H1 (cell line): ENCODE data around the gene CIROP. TPM values are rescaled to one million over a fixed set of nuclear protein-coding genes. Genes with fewer than 3 reads are reported as not detected.

Experiments
- CTCF ChIA-PET: fragments of 300-600 bp; sonication (Branson Sonifier 250); formaldehyde crosslinking; loops from one replicate; lab custom pipeline; 2021; ENCODE audit not compliant: partially characterized antibody; lab: Charles Lee
- POLR2A ChIA-PET: fragments of 300-600 bp; sonication (Branson Sonifier 250); formaldehyde crosslinking; loops from one replicate; lab custom pipeline; 2021; ENCODE audit warnings: inconsistent platforms; ENCODE audit not compliant: partially characterized antibody; lab: Charles Lee
- DNase-seq, 2 experiments: peaks; one replicate each; pipeline versions ENCODE4 v3.0.0 to v3.0.0-alpha.2; 2010 to 2022; ENCODE audit warnings: low spot score in 2 of 2, low read depth in 1 of 2, mixed read lengths in 1 of 2
- FAIRE-seq: peaks from 2 replicates; lab custom pipeline; 2011; peaks lifted over from hg19 to GRCh38; lab: Jason Lieb, UNC
- H2AFZ ChIP-seq: 2 replicates; pipeline ENCODE4 v1.8.1; 2012; ENCODE audit warnings: low read length, inconsistent platforms
- H2AK5ac ChIP-seq: 2 replicates; pipeline ENCODE4 v1.6.1; 2013; ENCODE audit warnings: low read depth, low read length
- H2BK120ac ChIP-seq: replicated peaks from 2 replicates; pipeline ENCODE3; 2013; ENCODE audit warnings: low read depth, low read length, inconsistent platforms
- H2BK12ac ChIP-seq: 2 replicates; pipeline ENCODE4 v1.6.1; 2013; ENCODE audit warnings: low read depth, low read length
- H2BK15ac ChIP-seq: 2 replicates; pipeline ENCODE4 v1.6.1; 2013; ENCODE audit warnings: low read length
- H2BK20ac ChIP-seq: 2 replicates; pipeline ENCODE4 v1.6.1; 2013; ENCODE audit warnings: low read length
- H2BK5ac ChIP-seq: 2 replicates; pipeline ENCODE4 v1.6.1; 2013; ENCODE audit warnings: low read depth, low read length
- H3K14ac ChIP-seq: 2 replicates; pipeline ENCODE4 v1.6.1; 2013; ENCODE audit warnings: inconsistent platforms; ENCODE audit not compliant: insufficient read length
- H3K18ac ChIP-seq: 2 replicates; pipeline ENCODE4 v1.6.1; 2013; ENCODE audit warnings: low read length; ENCODE audit errors: extremely low read depth
- H3K23ac ChIP-seq: 2 replicates; pipeline ENCODE4 v1.6.1; 2013; ENCODE audit warnings: inconsistent platforms; ENCODE audit not compliant: insufficient read length
- H3K23me2 ChIP-seq: 2 replicates; pipeline ENCODE4 v1.6.1; 2013; ENCODE audit warnings: low read depth, low read length
- H3K27ac ChIP-seq: 2 replicates; pipeline ENCODE4 v1.6.1; 2011; ENCODE audit warnings: low read depth, low read length, inconsistent platforms
- H3K27me3 ChIP-seq, 4 experiments: replicated peaks in 1 of 4; 1 replicate in 1 of 4; 2 replicates in 3 of 4; pipeline versions ENCODE4 v1.6.1 to v1.8.1; 2011 to 2013; ENCODE audit warnings: low read length in 3 of 4, mild to moderate bottlenecking in 3 of 4, inconsistent platforms in 2 of 4, mixed read lengths in 2 of 4, moderate library complexity in 1 of 4; ENCODE audit not compliant: control insufficient read depth in 3 of 4, insufficient read depth in 3 of 4; ENCODE audit errors: extremely low read depth in 1 of 4
- H3K36me3 ChIP-seq, 4 experiments: 2 replicates each; pipeline versions ENCODE4 v1.6.1 to v1.8.1; 2011 to 2013; ENCODE audit warnings: mild to moderate bottlenecking in 4 of 4, low read length in 3 of 4, moderate library complexity in 2 of 4, control low read depth in 1 of 4, inconsistent platforms in 1 of 4; ENCODE audit not compliant: insufficient read depth in 4 of 4, control insufficient read depth in 2 of 4
- H3K4ac ChIP-seq: replicated peaks from 2 replicates; pipeline ENCODE3; 2013; ENCODE audit warnings: low read length, low read depth, mixed read lengths, inconsistent platforms; ENCODE audit not compliant: insufficient read length
- H3K4me1 ChIP-seq, 4 experiments: replicated peaks in 1 of 4; 1 replicate in 1 of 4; 2 replicates in 3 of 4; pipeline versions ENCODE4 v1.6.1 to v1.8.1; 2011 to 2013; ENCODE audit warnings: low read length in 3 of 4, inconsistent platforms in 2 of 4, mixed read lengths in 1 of 4; ENCODE audit not compliant: insufficient read depth in 4 of 4, control insufficient read depth in 3 of 4
- H3K4me2 ChIP-seq, 2 experiments: 2 replicates each; pipeline versions ENCODE4 v1.6.1 to v1.8.1; 2011 to 2013; ENCODE audit warnings: low read depth in 2 of 2, low read length in 2 of 2, control low read depth in 1 of 2, inconsistent platforms in 1 of 2, mild to moderate bottlenecking in 1 of 2; ENCODE audit not compliant: insufficient read depth in 1 of 2
- H3K4me3 ChIP-seq, 4 experiments: fragments of 200-600, 300-600 bp in 1 of 4; sonication (generic), shearing (Covaris generic), sonication (Bioruptor Twin) in 1 of 4; 2 replicates each; pipeline versions ENCODE4 v1.5.1 to v1.8.1; 2011 to 2016; ENCODE audit warnings: low read length in 4 of 4, low read depth in 3 of 4, control low read depth in 2 of 4, inconsistent platforms in 2 of 4, mild to moderate bottlenecking in 2 of 4, mixed read lengths in 1 of 4, moderate library complexity in 1 of 4; ENCODE audit not compliant: insufficient read depth in 2 of 4; ENCODE audit errors: extremely low read depth in 1 of 4
- H3K56ac ChIP-seq: replicated peaks from 2 replicates; pipeline ENCODE3; 2013; ENCODE audit warnings: low read depth, mild to moderate bottlenecking, mixed read lengths, low read length, inconsistent platforms; ENCODE audit not compliant: insufficient read length
- H3K79me1 ChIP-seq: 2 replicates; pipeline ENCODE4 v1.6.1; 2013; ENCODE audit warnings: low read depth, low read length, control low read depth
- H3K79me2 ChIP-seq, 2 experiments: 2 replicates each; pipeline versions ENCODE4 v1.6.1 to v1.8.1; 2012 to 2013; ENCODE audit warnings: low read length in 2 of 2, mild to moderate bottlenecking in 2 of 2, inconsistent platforms in 1 of 2; ENCODE audit not compliant: insufficient read depth in 2 of 2, control insufficient read depth in 1 of 2
- H3K9ac ChIP-seq, 4 experiments: replicated peaks in 1 of 4; 1 replicate in 1 of 4; 2 replicates in 3 of 4; pipeline versions ENCODE4 v1.6.1 to v1.8.1; 2011 to 2013; ENCODE audit warnings: low read depth in 3 of 4, low read length in 3 of 4, control low read depth in 2 of 4, mild to moderate bottlenecking in 2 of 4, moderate library complexity in 2 of 4, inconsistent platforms in 1 of 4; ENCODE audit errors: extremely low read depth in 1 of 4
- H3K9me3 ChIP-seq, 2 experiments: 2 replicates each; pipeline versions ENCODE4 v1.6.1 to v1.8.1; 2012 to 2013; ENCODE audit warnings: mild to moderate bottlenecking in 2 of 2, moderate library complexity in 2 of 2, control low read depth in 1 of 2, inconsistent platforms in 1 of 2, low read depth in 1 of 2, low read length in 1 of 2, mixed read lengths in 1 of 2; ENCODE audit not compliant: insufficient read depth in 2 of 2
- H4K20me1 ChIP-seq, 2 experiments: replicated peaks in 1 of 2; 2 replicates each; pipeline versions ENCODE3 to v1.8.1; 2011 to 2013; ENCODE audit warnings: inconsistent platforms in 2 of 2, low read length in 2 of 2, mild to moderate bottlenecking in 1 of 2; ENCODE audit not compliant: insufficient read depth in 2 of 2, control insufficient read depth in 1 of 2
- H4K5ac ChIP-seq: 2 replicates; pipeline ENCODE4 v1.6.1; 2013; ENCODE audit warnings: low read length, low read depth, mixed read lengths, inconsistent platforms; ENCODE audit not compliant: insufficient read length
- H4K8ac ChIP-seq: 2 replicates; pipeline ENCODE4 v1.8.0; 2013; ENCODE audit warnings: mild to moderate bottlenecking, moderate library complexity, low read length, inconsistent platforms; ENCODE audit not compliant: insufficient read depth; ENCODE audit errors: extremely low read depth
- H4K91ac ChIP-seq: replicated peaks from 2 replicates; pipeline ENCODE3; 2013; ENCODE audit warnings: low read length, mixed read lengths, inconsistent platforms; ENCODE audit not compliant: insufficient read length
- CHD1 ChIP-seq: IDR thresholded peaks from 2 replicates; pipeline ENCODE4 v1.6.1; 2012; ENCODE audit warnings: low read depth, low read length, improper control_type of control experiment
- EZH2 ChIP-seq: fragments of 200-600 bp; sonication (generic); IDR thresholded peaks from 2 replicates; pipeline ENCODE4 v1.7.1; 2012; ENCODE audit warnings: low read depth, mild to moderate bottlenecking, moderate library complexity, low read length, inconsistent platforms; ENCODE audit not compliant: severe bottlenecking
- FOSL1 ChIP-seq: IDR thresholded peaks from 2 replicates; pipeline ENCODE4 v1.6.1; 2011; ENCODE audit warnings: mild to moderate bottlenecking, low read depth, low read length, moderate library complexity; ENCODE audit not compliant: insufficient read depth
- SP4 ChIP-seq: IDR thresholded peaks from 2 replicates; pipeline ENCODE4 v1.6.1; 2012; ENCODE audit warnings: low read length, inconsistent platforms
- SUZ12 ChIP-seq: fragments of 200-600 bp; sonication (generic); IDR thresholded peaks from 2 replicates; pipeline ENCODE4 v1.6.1; 2012; ENCODE audit warnings: mild to moderate bottlenecking, inconsistent platforms, low read length, moderate library complexity, mixed read lengths
- TAF1 ChIP-seq: IDR thresholded peaks from 2 replicates; pipeline ENCODE4 v1.6.1; 2011; ENCODE audit warnings: mild to moderate bottlenecking, low read depth, low read length
- TEAD4 ChIP-seq: IDR thresholded peaks from 2 replicates; pipeline ENCODE4 v1.6.1; 2012; ENCODE audit warnings: low read depth, low read length, inconsistent platforms, mixed read lengths
- WGBS, 2 experiments: shearing (Covaris generic) in 1 of 2; methylation state at CpG; one replicate each; pipeline versions ENCODE4 v1.1.6 to v1.1.7; 2013 to 2015; ENCODE audit warnings: low lambda C conversion rate in 2 of 2, mixed read lengths in 2 of 2, inconsistent platforms in 1 of 2, low coverage in 1 of 2, missing lambda C conversion rate in 1 of 2; ENCODE audit not compliant: insufficient replicate concordance in 2 of 2, insufficient coverage in 1 of 2, insufficient read length in 1 of 2; ENCODE audit errors: extremely low coverage in 1 of 2, missing lambda C conversion rate in 1 of 2; 5-methylcytosine and 5-hydroxymethylcytosine counted together
- polyA plus RNA-seq, 7 experiments: library from polyadenylated mRNA; depleted of rRNA in 3 of 7; stranded (reverse) in 5 of 7; unstranded in 2 of 7; fragments of >200 nt in 5 of 7; fragments of 200-250 nt in 2 of 7; gene quantifications; 1 replicate in 5 of 7; 2 replicates in 1 of 7; 4 replicates in 1 of 7; pipeline versions ENCODE4 v1.2.1 to v1.2.3, GENCODE V29; 2011 to 2013; ENCODE audit warnings: missing spikeins in 2 of 7, mixed read lengths in 2 of 7
- total RNA-seq: library from RNA; stranded (reverse); fragmentation: NEBNext Ultra II Directional; extraction: Animal tissue kit (Norgen Biotek cat#: 25700); gene quantifications from 2 replicates; pipeline ENCODE4 v1.2.1, GENCODE V29; 2021
- TF ChIP-seq, protein P1 (sequence below): IDR thresholded peaks from 2 replicates; pipeline ENCODE4 v1.6.1; 2012; ENCODE audit warnings: inconsistent platforms

The CIROP gene
- total and polyA plus RNA-seq, 2 of the 8 experiments (the other 6 are each of a cell fraction or from before 2014, with no cell fraction given) = 0.06 TPM; not detected in 1

DNA sequence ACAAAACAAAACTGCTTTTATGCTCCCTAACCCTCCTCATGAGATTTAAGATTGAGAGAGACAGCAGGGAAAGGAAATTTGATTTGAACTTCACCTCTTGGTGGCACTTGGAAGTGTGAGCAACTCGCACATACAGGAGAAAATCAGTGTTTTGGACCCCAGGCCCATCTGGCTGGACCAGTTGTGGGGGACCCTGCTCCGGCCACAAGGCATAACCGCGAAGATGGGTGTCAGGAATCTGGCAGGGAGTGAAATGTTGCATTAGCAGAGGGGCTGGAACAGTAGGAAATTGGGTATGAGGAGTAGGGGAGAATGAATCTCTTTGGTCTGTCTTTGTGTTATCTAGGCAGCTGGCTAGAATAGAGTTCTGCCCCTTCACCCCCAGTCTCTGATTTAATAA, 1.2 kb downstream of the CIROP start:
- WGBS, 2 experiments = 95% methylated on average over 4 of the region's 4 CpGs; no CpG with 5 or more reads in 1 of the 2 experiments
- no peak overlapping the region for H2AK5ac ChIP-seq
- H4K8ac ChIP-seq = no peak overlapping the region
- H3K56ac ChIP-seq = no peak overlapping the region
- no peak overlapping the region for H2BK12ac ChIP-seq
- H2AFZ ChIP-seq = no peak overlapping the region
- no peak overlapping the region for H3K23ac ChIP-seq
- H3K79me2 ChIP-seq = peaks cover 0 to 1% of the 10 kb centered on the region in 2 experiments; a peak in 1 of 4 replicates
- no peak overlapping the region for H3K4me2 ChIP-seq
- no peak for FAIRE-seq
- no peaks in the 10 kb centered on the region; a peak in 2 of 7 replicates for H3K27me3 ChIP-seq
- no peak overlapping the region for H3K27ac ChIP-seq
- TF ChIP-seq SP4 (no peak), TAF1 (no peak), EZH2 (no peak), SUZ12 (no peak), CHD1 (no peak), FOSL1 (no peak), TEAD4 (no peak)
- TF ChIP-seq, protein P1, sequence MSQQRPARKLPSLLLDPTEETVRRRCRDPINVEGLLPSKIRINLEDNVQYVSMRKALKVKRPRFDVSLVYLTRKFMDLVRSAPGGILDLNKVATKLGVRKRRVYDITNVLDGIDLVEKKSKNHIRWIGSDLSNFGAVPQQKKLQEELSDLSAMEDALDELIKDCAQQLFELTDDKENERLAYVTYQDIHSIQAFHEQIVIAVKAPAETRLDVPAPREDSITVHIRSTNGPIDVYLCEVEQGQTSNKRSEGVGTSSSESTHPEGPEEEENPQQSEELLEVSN = no peak
- no peak overlapping the region for H4K5ac ChIP-seq
- no peak overlapping the region for H2BK120ac ChIP-seq
- no peak overlapping the region for H3K14ac ChIP-seq
- peaks cover 2 to 3% of the 10 kb centered on the region in 2 experiments; a peak in 2 of 4 replicates for H3K9me3 ChIP-seq
- no peak for DNase-seq
- POLR2A ChIA-PET = interaction anchor here (2.2 to 3.0 kb wide), 2 partner anchors 9 to 32 kb away, joined by 12 to 14 read pairs; partner anchors contain the start of genes ACIN1 and C14orf119
- no peak overlapping the region for H3K9ac ChIP-seq
- no peaks in the 10 kb centered on the region for H3K23me2 ChIP-seq
- no peak overlapping the region for H3K4ac ChIP-seq
- no peak overlapping the region for H2BK20ac ChIP-seq
- H3K18ac ChIP-seq = no peak overlapping the region
- no peak overlapping the region for H3K4me3 ChIP-seq
- H2BK15ac ChIP-seq = no peak overlapping the region
- no peaks in the 10 kb centered on the region; the same call in 1 of the 2 replicates for H3K79me1 ChIP-seq
- H2BK5ac ChIP-seq = no peak overlapping the region
- H3K4me1 ChIP-seq = peaks cover 6 to 15% (median 9%) of the 10 kb centered on the region in 4 experiments; a peak in 4 of 7 replicates
- CTCF ChIA-PET = interaction anchor here (1.4 kb wide), 2 partner anchors 10 to 33 kb away, joined by 4 to 7 read pairs; no protein-coding TSS in a partner anchor
- peaks cover 0 to 5% (median 0%) of the 10 kb centered on the region in 4 experiments; a peak in 2 of 8 replicates for H3K36me3 ChIP-seq
- no peaks in the 10 kb centered on the region for H4K20me1 ChIP-seq
- no peak overlapping the region for H4K91ac ChIP-seq
